Keratinocyte (primary cell): ENCODE data around the gene MYEF2. TPM values are rescaled to one million over a fixed set of nuclear protein-coding genes. Genes with fewer than 3 reads are reported as not detected.
A peak's percentile ranks its signal among the peaks of the same experiment; 100 is the strongest.

Source experiments
- DNase-seq: peaks from one replicate; pipeline ENCODE4 v3.0.0-alpha.2; 2011; ENCODE audit warnings: low read depth, missing footprints, low spot score
- FAIRE-seq: peaks from 2 replicates; lab custom pipeline; 2011; peaks lifted over from hg19 to GRCh38; lab: Jason Lieb, UNC
- H2AFZ ChIP-seq: 2 replicates; pipeline ENCODE4 v1.6.0; 2012; ENCODE audit warnings: low read length, control low read depth, inconsistent platforms; ENCODE audit not compliant: control insufficient read depth
- H3K27ac ChIP-seq: 2 replicates; pipeline ENCODE4 v1.5.1; 2011; ENCODE audit warnings: low read length; ENCODE audit not compliant: control insufficient read depth, insufficient read depth
- H3K27me3 ChIP-seq: 3 replicates; pipeline ENCODE4 v1.6.0; 2011; ENCODE audit warnings: low read length; ENCODE audit not compliant: control insufficient read depth, insufficient read depth; ENCODE audit errors: extremely low read depth
- H3K36me3 ChIP-seq, 2 experiments: 2 replicates in 1 of 2; 3 replicates in 1 of 2; pipeline ENCODE4 v1.5.1; 2011; ENCODE audit warnings: low read length in 2 of 2, mild to moderate bottlenecking in 1 of 2; ENCODE audit not compliant: control insufficient read depth in 2 of 2, insufficient read depth in 2 of 2; ENCODE audit errors: extremely low read depth in 1 of 2
- H3K4me1 ChIP-seq: 3 replicates; pipeline ENCODE4 v1.5.1; 2011; ENCODE audit warnings: low read length; ENCODE audit not compliant: control insufficient read depth, insufficient read depth; ENCODE audit errors: extremely low read depth
- H3K4me2 ChIP-seq: 3 replicates; pipeline ENCODE4 v1.6.0; 2011; ENCODE audit warnings: low read depth, low read length; ENCODE audit not compliant: control insufficient read depth, insufficient read depth; ENCODE audit errors: extremely low read depth
- H3K4me3 ChIP-seq, 3 experiments: fragments of 200-600 bp in 1 of 3; sonication (generic) in 1 of 3; 2 replicates in 2 of 3; 3 replicates in 1 of 3; pipeline ENCODE4 v1.5.1; 2011 to 2016; ENCODE audit warnings: low read length in 3 of 3, mild to moderate bottlenecking in 3 of 3, control low read depth in 2 of 3, inconsistent platforms in 1 of 3, low read depth in 1 of 3, mixed read lengths in 1 of 3, mixed run types in 1 of 3, moderate library complexity in 1 of 3; ENCODE audit not compliant: control insufficient read depth in 2 of 3, insufficient read depth in 2 of 3; ENCODE audit errors: extremely low read depth in 1 of 3
- H3K79me2 ChIP-seq: 2 replicates; pipeline ENCODE4 v1.6.0; 2012; ENCODE audit warnings: low read length; ENCODE audit not compliant: control insufficient read depth, insufficient read depth
- H3K9ac ChIP-seq: 3 replicates; pipeline ENCODE4 v1.6.0; 2011; ENCODE audit warnings: low read length; ENCODE audit not compliant: control insufficient read depth, insufficient read depth; ENCODE audit errors: extremely low read depth
- H3K9me1 ChIP-seq: 3 replicates; pipeline ENCODE4 v1.6.0; 2011; ENCODE audit warnings: low read length; ENCODE audit not compliant: control insufficient read depth, insufficient read depth; ENCODE audit errors: extremely low read depth
- H3K9me3 ChIP-seq: 2 replicates; pipeline ENCODE4 v1.5.1; 2012; ENCODE audit warnings: low read depth, low read length; ENCODE audit not compliant: control insufficient read depth
- H4K20me1 ChIP-seq: 3 replicates; pipeline ENCODE4 v1.6.0; 2011; ENCODE audit warnings: low read length; ENCODE audit not compliant: control insufficient read depth, insufficient read depth; ENCODE audit errors: extremely low read depth
- CTCF ChIP-seq, 3 experiments: IDR thresholded peaks in 1 of 3; conservative IDR thresholded peaks in 1 of 3; optimal IDR thresholded peaks in 1 of 3; 2 replicates in 2 of 3; 3 replicates in 1 of 3; pipeline versions ENCODE3 to v1.5.1; 2011; ENCODE audit warnings: low read length in 3 of 3, mild to moderate bottlenecking in 3 of 3, moderate library complexity in 2 of 3, control low read depth in 1 of 3, inconsistent platforms in 1 of 3; ENCODE audit not compliant: insufficient read depth in 2 of 3; ENCODE audit errors: extremely low read depth in 1 of 3
- EZH2 ChIP-seq: IDR thresholded peaks from one replicate; pipeline ENCODE4 v1.6.1; 2012; ENCODE audit warnings: inconsistent platforms, mild to moderate bottlenecking, low read length, moderate library complexity
- dilution Hi-C: fragments of 300-500 bp; cut with MboI; formaldehyde crosslinking; loops from one replicate; pipeline ENCODE4 v1.7.0; 2020; ENCODE audit warnings: low sequenced_read_pairs; ENCODE audit not compliant: extremely low pct_ligation_motif_present
- polyA plus RNA-seq, 5 experiments: library from polyadenylated mRNA; depleted of rRNA in 3 of 5; stranded (reverse) in 3 of 5; stranded (forward) in 1 of 5; unstranded in 1 of 5; fragments of >200 nt; gene quantifications; 1 replicate in 1 of 5; 2 replicates in 3 of 5; 3 replicates in 1 of 5; pipeline versions ENCODE4 v1.2.1 to v1.2.3, GENCODE V29; 2011 to 2012; ENCODE audit warnings: missing spikeins in 2 of 5, low read depth in 1 of 5, low replicate concordance in 1 of 5

MYEF2 gene
- polyA plus RNA-seq, 1 donor (not counting 4 experiments of a cell fraction or from before 2014, with no cell fraction given) = 2.8 TPM

- FAIRE-seq (no peak), DNase-seq (no peak)
- Histone ChIP-seq H3K9me1 (no peaks in the 10 kb centered on the region), H3K79me2 (no peaks in the 10 kb centered on the region), H3K9ac (no peak overlapping the region), H3K9me3 (no peaks in the 10 kb centered on the region), H3K36me3 (no peaks in the 10 kb centered on the region), H2AFZ (no peak overlapping the region), H3K4me1 (peaks cover 13% of the 10 kb centered on the region), H3K27ac (peak overlapping the region; percentile 30), H3K4me3 (no peak overlapping the region), H4K20me1 (no peaks in the 10 kb centered on the region), H3K4me2 (no peak overlapping the region), H3K27me3 (no peaks in the 10 kb centered on the region)
- TF ChIP-seq CTCF (optimal IDR thresholded peaks at IDR 0.05 in 1 of 3, IDR thresholded peaks at IDR 0.05 in 1 of 3, conservative IDR thresholded peaks at IDR 0.05 in 1 of 3; ENCODE audit: extremely low read depth in 1 of 3, insufficient read depth in 2 of 3, low read length in 3 of 3) = no peak
- TF ChIP-seq EZH2 = no peak
- dilution Hi-C loops = no loop called here
Measured at GRCh38 chr15:48097264-48097663, 80.8 kb downstream of the MYEF2 start.

- Histone ChIP-seq H4K20me1 (no peaks in the 10 kb centered on the region), H3K9ac (no peak overlapping the region), H3K4me1 (peaks cover 13% of the 10 kb centered on the region), H3K79me2 (no peaks in the 10 kb centered on the region), H3K9me3 (no peaks in the 10 kb centered on the region), H3K27ac (peak overlapping the region; percentile 52), H3K27me3 (no peaks in the 10 kb centered on the region), H2AFZ (no peak overlapping the region), H3K4me2 (peak overlapping the region; percentile 36), H3K4me3 (no peak overlapping the region), H3K9me1 (no peaks in the 10 kb centered on the region), H3K36me3 (no peaks in the 10 kb centered on the region)
- peak; percentile 57 for DNase-seq
- TF ChIP-seq EZH2 (no peak), CTCF (optimal IDR thresholded peaks at IDR 0.05 in 1 of 3, IDR thresholded peaks at IDR 0.05 in 1 of 3, conservative IDR thresholded peaks at IDR 0.05 in 1 of 3; ENCODE audit: extremely low read depth in 1 of 3, insufficient read depth in 2 of 3, low read length in 3 of 3) (no peak)
- dilution Hi-C loops = no loop called here
- FAIRE-seq = peak; percentile 92
Measured at GRCh38 chr15:48096813-48097212, 81.3 kb downstream of the MYEF2 start.
